Activated CD4-positive, alpha-beta T cell treated with anti-CD3 and anti-CD28 coated beads, Interleukin-2, amount 50 U/mL, for 24 hours (primary cell): Measurements from ENCODE around the gene GDPD5.

Experiments
- DNase-seq, 2 donors: peaks; one replicate each; pipeline ENCODE4 v3.0.0-alpha.2; 2020; ENCODE audit warnings: low read depth in 1 of 2, low spot score in 1 of 2

The GDPD5 gene, protein sequence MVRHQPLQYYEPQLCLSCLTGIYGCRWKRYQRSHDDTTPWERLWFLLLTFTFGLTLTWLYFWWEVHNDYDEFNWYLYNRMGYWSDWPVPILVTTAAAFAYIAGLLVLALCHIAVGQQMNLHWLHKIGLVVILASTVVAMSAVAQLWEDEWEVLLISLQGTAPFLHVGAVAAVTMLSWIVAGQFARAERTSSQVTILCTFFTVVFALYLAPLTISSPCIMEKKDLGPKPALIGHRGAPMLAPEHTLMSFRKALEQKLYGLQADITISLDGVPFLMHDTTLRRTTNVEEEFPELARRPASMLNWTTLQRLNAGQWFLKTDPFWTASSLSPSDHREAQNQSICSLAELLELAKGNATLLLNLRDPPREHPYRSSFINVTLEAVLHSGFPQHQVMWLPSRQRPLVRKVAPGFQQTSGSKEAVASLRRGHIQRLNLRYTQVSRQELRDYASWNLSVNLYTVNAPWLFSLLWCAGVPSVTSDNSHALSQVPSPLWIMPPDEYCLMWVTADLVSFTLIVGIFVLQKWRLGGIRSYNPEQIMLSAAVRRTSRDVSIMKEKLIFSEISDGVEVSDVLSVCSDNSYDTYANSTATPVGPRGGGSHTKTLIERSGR

DNA sequence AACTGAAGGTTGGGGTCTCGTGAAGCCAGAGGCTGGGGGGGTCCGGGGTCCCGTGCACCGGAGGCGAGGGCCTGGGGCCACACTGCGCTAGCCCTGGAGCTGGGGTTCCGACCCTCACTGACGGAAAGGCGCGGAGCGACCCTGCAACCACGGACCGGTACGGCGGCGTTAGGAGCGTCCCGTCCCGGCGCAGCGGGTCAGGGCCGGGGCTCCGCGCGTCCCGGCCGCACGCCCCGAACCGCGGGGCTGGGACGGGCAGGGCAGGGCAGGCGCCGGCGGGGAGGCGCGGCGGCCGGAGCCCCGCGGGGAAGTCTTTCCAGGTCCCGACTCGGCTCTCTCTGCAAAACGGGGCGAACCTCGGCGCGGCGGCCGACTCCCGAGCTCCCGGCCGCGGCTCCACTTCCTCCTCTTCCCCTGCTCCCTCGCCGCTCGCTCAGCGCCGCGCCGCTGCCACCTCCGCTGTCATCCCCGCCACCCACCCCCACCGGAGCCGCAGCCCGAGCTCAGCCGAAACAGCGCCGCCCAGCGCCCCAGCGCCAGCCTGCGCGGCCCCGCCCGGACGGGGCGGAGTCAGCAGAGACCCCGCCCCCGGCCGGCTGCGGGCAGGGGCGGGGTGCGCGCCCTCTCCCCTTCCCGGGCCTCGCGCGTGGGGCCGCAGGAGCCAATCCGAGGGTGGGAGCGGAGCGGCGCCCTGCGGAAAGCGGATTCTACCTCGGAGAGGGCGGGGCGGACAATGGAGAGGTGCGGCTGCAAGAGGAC is at the start of gene GDPD5:
Gene GDPD5, minus strand, starts transcription at position 509 of the 759 bp plus-strand sequence. CDS start 48,206 bp downstream, outside the sequence.
- peak; percentile 71 to 74 for DNase-seq

DNA sequence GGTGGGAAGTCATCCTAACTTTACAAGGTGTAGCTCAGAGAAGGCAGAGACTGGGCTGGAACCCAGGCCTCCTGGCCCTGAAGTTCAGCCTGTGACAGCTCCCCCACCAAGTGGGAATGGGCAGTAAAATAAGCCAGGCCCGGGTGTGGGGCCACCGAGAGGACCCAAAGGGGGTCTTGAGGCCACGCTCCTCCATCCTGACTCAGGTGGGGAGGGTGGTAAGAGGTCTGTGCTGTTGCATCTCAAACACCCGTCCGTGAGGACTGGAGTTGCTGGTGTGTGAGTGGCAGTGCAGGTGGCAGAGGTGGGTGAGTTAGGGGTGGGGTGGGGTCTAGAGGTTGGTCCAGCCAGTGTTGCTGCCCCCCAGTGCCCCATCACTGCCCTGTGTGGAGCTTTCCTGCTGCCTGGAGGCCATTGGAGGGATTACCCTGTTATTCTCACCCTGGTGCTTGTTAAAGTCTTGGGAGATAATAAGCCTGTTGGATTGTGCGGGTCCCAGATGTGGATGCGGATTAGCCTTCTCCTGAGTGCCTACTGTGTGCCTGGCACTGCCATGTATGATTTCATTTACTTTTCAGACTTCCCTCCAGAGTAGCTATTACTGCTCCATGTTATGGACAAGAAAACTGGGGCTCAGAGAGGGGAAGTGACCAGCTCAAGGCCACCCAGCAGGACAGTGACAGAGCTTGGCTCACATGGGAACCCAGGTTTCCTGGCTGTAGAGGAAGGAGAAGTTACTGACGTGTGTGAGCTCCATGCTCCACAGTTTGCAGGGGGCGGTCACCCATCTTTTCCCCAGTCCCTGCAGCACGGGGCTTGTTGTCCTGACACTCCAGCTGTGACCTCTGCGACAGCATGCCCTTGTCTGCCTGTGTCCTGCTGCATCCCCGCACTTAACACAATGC is 49.2 kb upstream of the GDPD5 start:
- no peak for DNase-seq

DNA sequence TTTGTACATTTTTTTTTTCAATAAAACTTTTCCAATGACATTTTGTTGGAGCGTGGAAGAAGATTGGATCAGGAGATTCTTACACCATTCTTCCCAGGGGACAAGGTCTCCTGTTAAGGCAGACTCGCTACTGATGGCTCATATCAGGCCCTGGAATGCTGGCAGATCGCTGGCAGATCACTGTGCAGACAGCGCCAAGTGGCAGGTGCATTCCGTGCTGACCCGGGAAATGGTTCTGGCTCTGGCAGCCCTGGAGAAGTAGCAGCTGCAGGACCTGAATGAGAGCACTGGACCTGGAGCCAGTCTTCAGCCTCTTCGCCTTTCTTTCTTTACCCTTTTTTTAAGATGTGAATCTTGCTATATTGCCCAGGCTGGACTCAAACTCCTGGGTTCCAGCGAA is 47.0 kb upstream of the GDPD5 start:
- no peak for DNase-seq

DNA sequence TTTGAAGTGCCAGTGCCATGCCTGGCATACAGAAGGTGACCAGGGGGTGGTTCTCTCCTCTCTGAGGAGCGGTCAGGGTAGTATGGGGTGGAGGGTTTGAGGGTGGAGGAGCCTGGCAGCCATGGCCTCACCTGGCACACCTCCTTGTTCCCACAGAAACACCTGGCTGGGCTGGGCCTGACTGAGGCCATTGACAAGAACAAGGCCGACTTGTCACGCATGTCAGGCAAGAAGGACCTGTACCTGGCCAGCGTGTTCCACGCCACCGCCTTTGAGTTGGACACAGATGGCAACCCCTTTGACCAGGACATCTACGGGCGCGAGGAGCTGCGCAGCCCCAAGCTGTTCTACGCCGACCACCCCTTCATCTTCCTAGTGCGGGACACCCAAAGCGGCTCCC is 45.9 kb upstream of the GDPD5 start:
- no peak for DNase-seq

DNA sequence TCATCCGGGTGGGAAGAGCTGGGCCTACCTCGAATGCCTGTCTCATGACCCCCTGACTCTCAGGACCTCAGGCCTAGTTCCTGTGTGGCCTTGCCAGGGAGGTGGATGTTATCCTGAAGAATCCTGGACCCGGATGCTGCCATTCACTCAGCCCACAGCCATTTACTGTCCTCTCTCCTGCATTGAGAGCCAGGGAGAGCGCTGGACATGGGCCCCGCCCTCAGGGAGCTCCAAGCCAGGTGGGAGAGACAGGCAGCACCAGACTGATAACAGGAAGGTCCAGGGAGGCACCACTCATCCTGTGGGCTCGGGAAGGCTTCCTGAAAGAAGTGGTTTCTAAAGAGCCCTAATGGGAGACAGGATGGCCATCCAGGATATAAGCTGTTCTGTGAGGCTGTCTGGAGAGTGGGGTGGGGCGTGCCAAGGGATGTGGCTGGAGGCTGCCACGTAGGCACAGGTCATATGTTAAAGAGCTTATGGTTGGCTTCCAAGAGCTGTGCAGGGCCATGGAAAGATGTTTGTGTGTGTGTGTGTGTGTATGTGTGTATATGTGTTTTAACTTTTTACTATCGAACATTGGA is 44.9 kb upstream of the GDPD5 start:
- DNase-seq: no peak

DNA sequence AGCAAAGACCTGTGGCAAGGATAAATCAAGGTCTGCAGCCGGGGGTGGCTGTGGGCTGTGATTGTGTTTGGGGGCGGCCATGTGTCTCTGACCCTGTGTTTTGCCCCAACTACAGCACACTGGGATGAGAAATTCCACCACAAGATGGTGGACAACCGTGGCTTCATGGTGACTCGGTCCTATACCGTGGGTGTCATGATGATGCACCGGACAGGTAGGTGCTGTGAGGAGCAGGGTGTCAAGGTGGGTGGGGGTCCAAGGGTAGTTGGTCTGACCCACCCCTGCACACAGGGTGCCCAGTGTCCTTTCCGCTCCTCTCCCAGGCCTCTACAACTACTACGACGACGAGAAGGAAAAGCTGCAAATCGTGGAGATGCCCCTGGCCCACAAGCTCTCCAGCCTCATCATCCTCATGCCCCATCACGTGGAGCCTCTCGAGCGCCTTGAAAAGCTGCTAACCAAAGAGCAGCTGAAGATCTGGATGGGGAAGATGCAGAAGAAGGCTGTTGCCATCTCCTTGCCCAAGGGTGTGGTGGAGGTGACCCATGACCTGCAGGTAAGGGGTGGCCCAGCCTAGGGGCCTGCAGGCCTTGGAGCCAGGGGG is 43.0 kb upstream of the GDPD5 start:
- no peak for DNase-seq

DNA sequence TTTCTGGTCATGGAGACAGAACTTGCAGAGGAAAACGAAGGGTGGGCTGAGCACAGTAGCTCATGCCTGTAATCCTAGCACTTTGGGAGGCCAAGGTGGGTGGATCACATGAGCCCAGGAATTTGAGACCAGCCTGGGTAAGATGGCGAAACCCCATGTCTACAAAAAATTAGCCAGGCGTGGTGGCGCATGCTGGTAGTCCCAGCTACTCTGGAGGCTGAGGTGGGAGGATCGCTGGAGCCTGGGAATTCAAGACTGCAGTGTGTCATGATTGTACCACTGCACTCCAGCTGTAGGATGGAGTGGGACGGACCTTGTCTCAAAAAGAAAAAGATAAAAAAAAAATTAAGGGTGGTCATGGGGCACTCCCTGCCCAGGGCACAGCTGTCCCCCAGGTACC is 42.2 kb upstream of the GDPD5 start:
- no peak for DNase-seq

DNA sequence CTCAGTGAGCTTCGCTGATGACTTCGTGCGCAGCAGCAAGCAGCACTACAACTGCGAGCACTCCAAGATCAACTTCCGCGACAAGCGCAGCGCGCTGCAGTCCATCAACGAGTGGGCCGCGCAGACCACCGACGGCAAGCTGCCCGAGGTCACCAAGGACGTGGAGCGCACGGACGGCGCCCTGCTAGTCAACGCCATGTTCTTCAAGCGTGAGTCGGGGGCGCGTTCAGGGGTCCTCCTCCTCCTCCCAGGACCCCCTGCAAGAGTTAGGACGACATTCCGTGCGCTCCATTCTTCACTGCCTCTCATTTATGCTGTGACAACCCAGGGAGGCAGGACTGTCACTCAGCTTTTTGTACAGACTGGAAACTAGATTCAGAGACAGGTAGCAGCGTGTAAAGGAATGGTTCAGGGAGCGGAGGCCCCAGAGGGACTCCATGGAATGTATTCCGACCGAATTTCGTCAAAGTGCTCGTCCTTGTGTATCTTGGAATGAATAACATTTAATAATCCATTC is 41.1 kb upstream of the GDPD5 start:
- no peak for DNase-seq

DNA sequence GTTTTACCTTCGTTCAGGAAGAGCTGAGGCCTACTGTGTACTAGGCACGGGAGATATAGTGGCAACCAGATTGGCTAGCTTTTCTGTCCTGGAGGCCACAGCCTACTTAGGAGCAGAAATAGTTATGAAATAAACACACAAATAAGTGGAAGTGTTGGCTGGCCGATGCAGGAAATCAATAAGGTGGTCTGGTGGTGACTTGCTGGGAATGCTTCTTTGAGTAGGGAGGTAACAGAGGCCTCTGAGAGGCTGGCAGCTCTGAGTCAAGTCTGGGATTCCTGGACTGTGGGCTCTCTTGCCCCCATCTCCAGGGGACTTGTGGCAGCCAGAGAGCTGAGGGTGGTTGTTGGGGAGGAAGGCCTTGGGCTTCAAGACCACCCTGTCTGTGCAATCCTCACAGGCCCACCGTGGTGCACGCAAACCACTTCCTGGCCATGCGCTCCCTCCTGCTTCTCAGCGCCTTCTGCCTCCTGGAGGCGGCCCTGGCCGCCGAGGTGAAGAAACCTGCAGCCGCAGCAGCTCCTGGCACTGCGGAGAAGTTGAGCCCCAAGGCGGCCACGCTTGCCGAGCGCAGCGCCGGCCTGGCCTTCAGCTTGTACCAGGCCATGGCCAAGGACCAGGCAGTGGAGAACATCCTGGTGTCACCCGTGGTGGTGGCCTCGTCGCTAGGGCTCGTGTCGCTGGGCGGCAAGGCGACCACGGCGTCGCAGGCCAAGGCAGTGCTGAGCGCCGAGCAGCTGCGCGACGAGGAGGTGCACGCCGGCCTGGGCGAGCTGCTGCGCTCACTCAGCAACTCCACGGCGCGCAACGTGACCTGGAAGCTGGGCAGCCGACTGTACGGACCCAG is 40.4 kb upstream of the GDPD5 start:
- DNase-seq: no peak

DNA sequence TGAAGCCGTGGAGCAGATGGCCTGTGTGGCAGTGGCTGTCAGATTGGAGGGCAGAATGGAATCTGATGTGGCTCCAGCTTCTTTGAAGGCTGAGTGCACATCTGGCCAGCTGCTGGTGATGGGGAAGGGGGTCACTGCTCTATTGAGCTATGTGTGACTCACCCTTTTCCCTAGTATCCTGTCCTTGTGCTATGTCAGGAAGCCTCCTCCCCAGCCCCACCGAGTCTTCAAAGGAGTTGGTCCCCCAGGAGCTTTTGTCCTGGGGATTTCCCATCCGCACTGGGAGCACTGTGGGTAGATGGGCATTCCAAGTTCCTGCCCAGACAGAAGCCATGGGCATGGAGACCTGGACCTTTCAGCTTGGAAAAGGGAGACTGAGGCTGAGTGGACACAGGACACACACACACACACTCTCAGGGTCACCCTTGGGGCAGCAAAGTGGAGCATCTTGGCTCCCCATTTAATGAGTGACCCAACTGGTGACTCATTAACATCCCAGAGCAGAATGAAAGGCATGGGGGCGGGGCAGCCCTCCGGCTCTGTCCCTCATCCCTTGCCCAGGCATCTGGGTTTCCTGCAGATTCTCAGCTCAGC is 39.6 kb upstream of the GDPD5 start:
- DNase-seq: no peak

DNA sequence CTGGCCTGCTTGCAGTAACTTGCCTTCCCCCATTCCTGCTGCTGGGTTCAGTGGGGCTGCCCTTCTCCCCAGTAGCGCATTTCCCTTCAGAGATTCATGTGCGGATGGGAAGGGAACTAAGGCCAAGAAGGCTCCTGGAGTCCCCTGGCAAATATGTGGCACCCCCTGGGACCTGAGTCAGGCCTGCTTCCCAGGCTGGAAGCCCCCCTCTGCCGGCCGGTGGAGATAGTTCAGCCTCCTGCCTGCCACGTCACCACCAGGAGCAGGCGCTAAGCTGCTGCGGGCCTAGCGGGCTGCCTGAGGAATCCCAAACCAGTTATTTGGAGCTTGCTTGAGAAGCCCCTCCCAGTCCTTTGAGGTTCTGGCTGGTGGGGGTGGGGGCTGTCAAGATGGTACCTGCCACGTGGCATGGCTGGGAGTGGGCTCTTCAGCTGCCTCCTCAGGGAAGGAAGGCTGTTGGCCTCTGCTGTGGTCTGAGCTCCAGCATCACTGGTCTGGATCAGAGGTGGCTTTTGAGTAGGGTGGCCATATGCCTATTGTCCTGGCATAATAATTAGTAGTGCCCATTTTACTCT is 38.3 kb upstream of the GDPD5 start:
- no peak for DNase-seq

DNA sequence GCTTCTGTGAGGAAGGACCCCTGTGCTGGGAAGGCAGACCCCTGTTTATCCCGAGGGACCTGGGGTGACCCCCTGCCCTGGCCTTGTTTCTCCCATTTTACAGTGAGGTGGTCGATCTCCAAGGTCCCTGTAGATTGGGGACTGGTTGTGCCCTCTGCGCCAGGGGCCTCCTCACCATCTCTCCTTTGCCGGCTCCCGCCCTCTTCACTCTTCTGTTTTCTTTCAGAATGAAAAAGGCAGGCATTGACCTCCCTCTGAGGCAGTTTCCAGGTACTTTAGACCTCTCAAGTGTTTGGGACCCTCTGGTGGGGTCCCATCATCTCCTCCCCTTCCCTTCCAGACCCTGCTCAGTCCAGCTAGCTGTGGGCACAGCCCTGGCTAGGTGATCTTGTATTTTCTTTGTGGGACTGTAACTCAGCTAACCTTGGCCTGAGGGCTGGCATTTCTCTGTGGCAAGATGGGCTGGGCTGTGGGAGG is 37.8 kb upstream of the GDPD5 start:
- DNase-seq: no peak

DNA sequence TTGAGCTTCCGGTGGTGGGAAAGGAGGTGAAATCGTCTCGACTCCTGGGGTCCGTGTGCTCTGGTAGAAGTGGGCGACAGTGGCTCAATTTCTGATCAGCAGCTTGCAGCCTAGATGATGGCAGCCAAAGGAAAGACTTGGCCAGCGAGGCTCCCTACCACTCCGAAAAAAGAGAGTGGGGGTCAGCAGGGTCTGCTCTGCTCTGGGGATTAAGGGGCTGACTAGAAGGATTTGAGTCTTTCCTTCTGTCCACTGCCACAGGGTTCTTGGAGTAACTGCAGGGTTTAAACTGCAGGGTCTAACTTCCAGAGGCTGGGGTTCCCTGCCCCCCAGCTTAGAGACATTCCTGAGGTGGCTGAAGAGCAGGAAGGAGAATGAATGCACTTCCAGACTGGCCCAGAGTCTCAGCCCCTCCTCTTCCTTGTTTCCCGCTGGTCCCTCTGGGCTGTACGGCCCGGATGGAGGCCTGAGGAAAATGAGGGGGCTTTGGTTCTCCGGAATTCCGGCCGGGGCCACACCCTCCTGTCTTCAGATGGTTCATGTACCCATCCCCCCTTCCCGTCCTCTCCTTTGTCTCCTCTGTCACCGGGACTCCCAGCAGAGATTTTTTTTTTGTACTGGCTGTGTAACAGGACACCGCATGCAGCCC is 37.2 kb upstream of the GDPD5 start:
- DNase-seq: no peak

DNA sequence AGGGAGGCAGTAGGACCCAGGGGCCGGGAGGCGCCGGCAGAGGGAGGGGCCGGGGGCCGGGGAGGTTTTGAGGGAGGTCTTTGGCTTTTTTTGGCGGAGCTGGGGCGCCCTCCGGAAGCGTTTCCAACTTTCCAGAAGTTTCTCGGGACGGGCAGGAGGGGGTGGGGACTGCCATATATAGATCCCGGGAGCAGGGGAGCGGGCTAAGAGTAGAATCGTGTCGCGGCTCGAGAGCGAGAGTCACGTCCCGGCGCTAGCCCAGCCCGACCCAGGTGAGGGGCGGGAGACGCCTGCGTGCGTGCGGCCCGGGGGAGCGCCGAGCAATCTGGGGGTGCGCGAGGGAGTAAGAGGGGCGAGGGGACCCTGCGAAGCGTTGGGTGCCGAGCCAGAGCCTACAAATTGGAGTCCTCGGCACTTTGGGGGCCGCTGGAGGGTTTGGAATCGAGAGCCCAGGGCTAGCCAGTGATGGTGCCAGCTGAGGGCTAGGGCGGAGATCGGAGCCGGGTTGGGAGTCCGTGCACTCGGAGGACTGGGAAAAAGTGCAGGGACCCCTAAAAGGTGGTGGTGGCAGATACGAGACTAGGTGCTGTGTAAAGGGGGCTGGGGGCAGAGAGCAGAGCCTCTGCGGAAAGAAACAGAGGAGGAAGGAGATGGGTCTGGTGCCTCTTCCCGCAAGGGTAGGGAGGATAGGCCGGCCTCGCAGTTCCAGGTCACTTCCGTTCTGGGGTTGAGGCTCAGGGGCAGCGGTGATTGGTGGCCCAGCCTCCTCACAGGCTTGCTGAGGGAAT is 36.5 kb upstream of the GDPD5 start, which contains the start of gene SERPINH1:
Gene SERPINH1, plus strand, starts transcription at position 206 of the 788 bp plus-strand sequence. CDS start 4,097 bp downstream, outside the sequence.
- DNase-seq: peak; percentile 42 to 71

DNA sequence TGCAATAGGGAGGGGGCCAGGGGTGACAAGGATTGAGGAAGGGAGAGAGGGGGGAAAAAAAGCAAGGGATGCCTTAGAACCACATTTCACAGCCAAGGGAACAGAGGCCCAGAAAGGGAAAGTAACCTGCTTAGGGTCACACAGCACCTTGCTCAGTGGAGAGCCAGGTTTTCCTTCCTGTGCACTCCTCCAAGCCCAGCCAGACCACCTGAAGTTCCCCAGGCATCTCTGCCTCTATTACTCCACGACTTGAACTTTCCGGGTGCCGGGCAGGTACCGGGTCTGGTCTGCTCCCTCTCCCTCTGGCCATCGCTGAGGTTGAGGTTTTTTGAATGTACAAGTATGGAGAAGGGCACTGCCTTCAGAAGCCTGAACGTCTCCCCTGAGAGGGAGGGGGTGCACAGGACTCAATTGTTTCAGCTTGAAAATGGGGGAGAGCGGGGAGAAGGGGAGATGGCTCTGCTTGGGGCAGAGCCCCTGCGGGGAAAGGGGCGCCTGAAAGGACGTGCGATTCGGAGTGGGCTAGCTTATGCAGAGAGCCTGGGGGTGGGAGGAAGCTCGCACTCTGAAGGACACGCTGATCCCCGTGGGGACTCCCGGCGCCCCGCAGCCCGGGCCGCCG is 35.8 kb upstream of the GDPD5 start:
- DNase-seq: no peak

DNA sequence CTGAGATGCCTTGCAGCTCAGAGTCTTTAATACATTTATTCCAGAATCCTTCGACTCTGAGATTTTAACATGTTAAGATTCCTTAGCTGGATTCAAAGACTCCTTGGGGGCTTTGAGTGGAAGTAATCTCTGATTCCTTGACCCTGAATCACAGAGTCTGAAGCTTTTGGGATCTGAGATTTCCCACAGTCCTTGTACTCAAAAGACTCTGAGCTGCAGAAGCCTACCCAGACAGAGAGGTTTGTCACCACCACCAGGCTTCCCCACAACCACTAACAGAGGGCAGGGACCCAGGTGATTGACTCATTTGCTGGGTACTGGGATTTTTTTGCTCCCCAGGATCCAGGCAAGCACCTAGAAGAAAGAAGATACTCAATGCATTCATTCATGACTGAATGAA is 34.9 kb upstream of the GDPD5 start:
- DNase-seq: no peak
